H9 (cell line): Measurements from ENCODE around the gene STPG3. TPM values are rescaled to one million over a fixed set of nuclear protein-coding genes. Genes with fewer than 3 reads are reported as not detected.

Experiments used
- DNase-seq: peaks from one replicate; pipeline ENCODE4 v3.0.0-alpha.2; 2017
- H2AFZ ChIP-seq: one replicate; pipeline ENCODE4 v1.6.1; 2013; ENCODE audit warnings: mild to moderate bottlenecking, low read length, control low read depth, moderate library complexity
- H2AK5ac ChIP-seq: 2 replicates; pipeline ENCODE4 v1.6.1; 2013; ENCODE audit warnings: low read length, control low read depth, mixed read lengths; ENCODE audit not compliant: insufficient read length
- H2BK120ac ChIP-seq: one replicate; pipeline ENCODE4 v1.6.1; 2013; ENCODE audit warnings: low read depth, mild to moderate bottlenecking, low read length, control low read depth, inconsistent platforms; ENCODE audit not compliant: poor library complexity, severe bottlenecking
- H2BK12ac ChIP-seq: 2 replicates; pipeline ENCODE4 v1.6.1; 2013; ENCODE audit warnings: low read length, control low read depth, mixed read lengths, low read depth; ENCODE audit not compliant: insufficient read length
- H2BK15ac ChIP-seq: 2 replicates; pipeline ENCODE4 v1.6.1; 2013; ENCODE audit warnings: low read depth, low read length, control low read depth
- H2BK20ac ChIP-seq: one replicate; pipeline ENCODE4 v1.6.1; 2013; ENCODE audit warnings: low read depth, mild to moderate bottlenecking, low read length, control low read depth, inconsistent platforms; ENCODE audit not compliant: poor library complexity, severe bottlenecking
- H2BK5ac ChIP-seq: 2 replicates; pipeline ENCODE4 v1.6.1; 2013; ENCODE audit warnings: low read length, control low read depth, mixed read lengths; ENCODE audit not compliant: insufficient read length
- H3K14ac ChIP-seq: 2 replicates; pipeline ENCODE4 v1.6.1; 2013; ENCODE audit warnings: low read length, control low read depth; ENCODE audit not compliant: insufficient read depth
- H3K18ac ChIP-seq: 2 replicates; pipeline ENCODE4 v1.6.1; 2013; ENCODE audit warnings: low read depth, mild to moderate bottlenecking, mixed read lengths, low read length, control low read depth; ENCODE audit not compliant: insufficient read length
- H3K23ac ChIP-seq: 2 replicates; pipeline ENCODE4 v1.6.1; 2013; ENCODE audit warnings: low read length, control low read depth, mixed read lengths, low read depth; ENCODE audit not compliant: insufficient read length
- H3K23me2 ChIP-seq: 2 replicates; pipeline ENCODE4 v1.6.1; 2013; ENCODE audit warnings: low read depth, mild to moderate bottlenecking, mixed read lengths, low read length, control low read depth; ENCODE audit not compliant: insufficient read length, poor library complexity, severe bottlenecking
- H3K27ac ChIP-seq: 2 replicates; pipeline ENCODE4 v1.5.1; 2013; ENCODE audit warnings: low read length, control low read depth, mixed read lengths, low read depth; ENCODE audit not compliant: insufficient read length
- H3K27me3 ChIP-seq: 2 replicates; pipeline ENCODE4 v1.6.1; 2013; ENCODE audit warnings: low read length, control low read depth, inconsistent platforms; ENCODE audit not compliant: insufficient read depth
- H3K4ac ChIP-seq: 2 replicates; pipeline ENCODE4 v1.6.1; 2013; ENCODE audit warnings: low read depth, mild to moderate bottlenecking, control low read depth, inconsistent platforms, low read length, moderate library complexity
- H3K4me1 ChIP-seq: 2 replicates; pipeline ENCODE4 v1.6.1; 2013; ENCODE audit warnings: low read length, control low read depth, inconsistent platforms; ENCODE audit not compliant: insufficient read depth
- H3K4me2 ChIP-seq: 2 replicates; pipeline ENCODE4 v1.6.1; 2013; ENCODE audit warnings: low read length, control low read depth, mixed read lengths; ENCODE audit not compliant: insufficient read length, insufficient read depth
- H3K56ac ChIP-seq: 2 replicates; pipeline ENCODE4 v1.6.1; 2013; ENCODE audit warnings: low read depth, mild to moderate bottlenecking, mixed read lengths, low read length, control low read depth; ENCODE audit not compliant: insufficient read length
- H3K79me1 ChIP-seq: 2 replicates; pipeline ENCODE4 v1.6.1; 2013; ENCODE audit warnings: low read depth, mild to moderate bottlenecking, moderate library complexity, low read length, control low read depth, inconsistent platforms; ENCODE audit not compliant: insufficient read depth, poor library complexity, severe bottlenecking
- H3K79me2 ChIP-seq: 2 replicates; pipeline ENCODE4 v1.6.1; 2013; ENCODE audit warnings: low read length, control low read depth, inconsistent platforms; ENCODE audit not compliant: insufficient read depth
- H3K9ac ChIP-seq: 2 replicates; pipeline ENCODE4 v1.6.1; 2013; ENCODE audit warnings: low read length, control low read depth, mixed read lengths; ENCODE audit not compliant: insufficient read length; ENCODE audit errors: extremely low read depth
- H3K9me3 ChIP-seq: one replicate; pipeline ENCODE4 v1.6.1; 2013; ENCODE audit warnings: low read depth, low read length, inconsistent platforms; ENCODE audit not compliant: control insufficient read depth
- H3T11ph ChIP-seq: one replicate; pipeline ENCODE4 v1.6.1; 2013; ENCODE audit warnings: mild to moderate bottlenecking, low read length, control low read depth, inconsistent platforms
- H4K20me1 ChIP-seq: one replicate; pipeline ENCODE4 v1.6.1; 2013; ENCODE audit not compliant: control insufficient read depth, insufficient read length, insufficient read depth
- H4K5ac ChIP-seq: 2 replicates; pipeline ENCODE4 v1.6.1; 2013; ENCODE audit warnings: low read depth, mild to moderate bottlenecking, mixed read lengths, low read length, control low read depth; ENCODE audit not compliant: insufficient read length
- H4K8ac ChIP-seq: replicated peaks from 2 replicates; pipeline ENCODE4 v1.6.1; 2013; ENCODE audit warnings: low read length, control low read depth, mixed read lengths, low read depth; ENCODE audit not compliant: insufficient read length
- H4K91ac ChIP-seq: 2 replicates; pipeline ENCODE4 v1.6.1; 2013; ENCODE audit warnings: low read depth, mild to moderate bottlenecking, moderate library complexity, mixed read lengths, low read length, control low read depth; ENCODE audit not compliant: insufficient read length
- H3K27ac Mint-ChIP-seq, 3 experiments: 2 replicates in 2 of 3; 3 replicates in 1 of 3; pipeline ENCODE4 v1.8.0; 2020 to 2021; ENCODE audit warnings: mixed read lengths in 3 of 3, mild to moderate bottlenecking in 1 of 3, moderate library complexity in 1 of 3
- H3K27me3 Mint-ChIP-seq: 2 replicates; pipeline ENCODE4 v1.8.0; 2021; ENCODE audit warnings: low read depth, mild to moderate bottlenecking, moderate library complexity, mixed read lengths
- H3K36me3 Mint-ChIP-seq, 3 experiments: 2 replicates in 2 of 3; 3 replicates in 1 of 3; pipeline ENCODE4 v1.8.0; 2020 to 2021; ENCODE audit warnings: low read depth in 3 of 3, mixed read lengths in 3 of 3; ENCODE audit not compliant: insufficient read depth in 1 of 3
- H3K4me1 Mint-ChIP-seq, 2 experiments: 2 replicates each; pipeline ENCODE4 v1.8.0; 2020; ENCODE audit warnings: mixed read lengths in 2 of 2
- H3K4me3 Mint-ChIP-seq, 2 experiments: 2 replicates in 1 of 2; 3 replicates in 1 of 2; pipeline ENCODE4 v1.8.0; 2020 to 2021; ENCODE audit warnings: mild to moderate bottlenecking in 2 of 2, mixed read lengths in 2 of 2, moderate library complexity in 1 of 2
- H3K9me3 Mint-ChIP-seq, 2 experiments: 2 replicates in 1 of 2; 3 replicates in 1 of 2; pipeline ENCODE4 v1.8.0; 2020; ENCODE audit warnings: mild to moderate bottlenecking in 2 of 2, mixed read lengths in 2 of 2, moderate library complexity in 1 of 2
- WGBS: extraction: QIAGEN DNeasy Blood & Tissue Kit; methylation state at CpG from one replicate; pipeline ENCODE4 v1.1.7; 2013; ENCODE audit warnings: missing lambda C conversion rate, low lambda C conversion rate, mixed read lengths; ENCODE audit not compliant: insufficient read length; ENCODE audit errors: extremely low coverage; 5-methylcytosine and 5-hydroxymethylcytosine counted together
- total RNA-seq: library from RNA; stranded (reverse); gene quantifications from 2 replicates; pipeline ENCODE4 v1.2.1, GENCODE V29; 2021
- TF ChIP-seq, protein P1 (sequence below): fragments of 200-600 bp; sonication (generic); conservative IDR thresholded peaks from 3 replicates; pipeline ENCODE4 v1.8.0; 2021; ENCODE audit warnings: antibody characterized with exemption, mild to moderate bottlenecking

Gene STPG3
- total RNA-seq, 1 experiment from 2014 or later = not detected

DNA sequence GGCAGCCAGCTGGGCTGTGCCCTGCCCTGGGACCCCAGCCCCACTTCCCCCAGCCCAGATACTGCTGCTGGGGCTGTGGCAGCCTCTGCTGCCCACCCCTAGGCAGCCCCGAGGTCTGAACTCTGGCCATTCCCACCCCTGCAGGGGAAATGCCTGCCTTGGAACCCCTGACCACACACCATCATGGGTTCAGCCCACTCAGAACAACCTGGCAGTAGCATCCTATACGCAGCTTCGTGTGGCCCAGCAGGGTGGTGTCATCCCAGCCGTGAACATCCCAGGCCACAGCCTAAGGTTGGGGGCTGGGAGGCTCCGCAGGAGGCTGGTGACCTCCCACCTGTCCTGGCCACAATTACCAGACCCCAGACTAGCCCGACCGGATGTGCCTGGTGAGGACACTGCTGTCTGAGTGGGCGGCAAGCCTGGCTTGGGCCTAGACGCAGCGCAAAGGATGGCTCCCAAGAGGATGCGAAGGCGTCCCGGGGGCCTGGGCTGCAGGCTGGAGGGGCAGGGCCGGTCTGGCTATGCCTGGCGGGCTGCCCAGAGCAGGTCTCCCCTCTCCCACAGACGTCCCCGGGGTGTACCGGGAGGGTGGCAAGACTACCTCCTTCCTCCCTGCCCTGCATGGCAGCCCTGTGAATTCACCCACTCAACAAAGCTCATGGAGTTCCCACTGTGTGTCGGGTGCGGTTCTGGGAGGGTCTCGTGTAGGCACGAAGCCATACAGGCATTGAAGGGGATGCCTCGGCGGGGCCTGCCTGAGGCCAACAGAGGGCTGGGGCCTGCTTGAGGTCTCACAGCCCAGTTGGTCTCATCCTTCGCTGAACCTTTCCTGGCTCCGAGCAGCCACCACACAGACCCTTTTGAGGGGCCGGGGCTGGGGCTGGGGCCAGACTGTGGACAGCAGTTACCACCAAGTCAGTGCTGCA is 21.9 kb upstream of the STPG3 start:
- TF ChIP-seq, protein P1, sequence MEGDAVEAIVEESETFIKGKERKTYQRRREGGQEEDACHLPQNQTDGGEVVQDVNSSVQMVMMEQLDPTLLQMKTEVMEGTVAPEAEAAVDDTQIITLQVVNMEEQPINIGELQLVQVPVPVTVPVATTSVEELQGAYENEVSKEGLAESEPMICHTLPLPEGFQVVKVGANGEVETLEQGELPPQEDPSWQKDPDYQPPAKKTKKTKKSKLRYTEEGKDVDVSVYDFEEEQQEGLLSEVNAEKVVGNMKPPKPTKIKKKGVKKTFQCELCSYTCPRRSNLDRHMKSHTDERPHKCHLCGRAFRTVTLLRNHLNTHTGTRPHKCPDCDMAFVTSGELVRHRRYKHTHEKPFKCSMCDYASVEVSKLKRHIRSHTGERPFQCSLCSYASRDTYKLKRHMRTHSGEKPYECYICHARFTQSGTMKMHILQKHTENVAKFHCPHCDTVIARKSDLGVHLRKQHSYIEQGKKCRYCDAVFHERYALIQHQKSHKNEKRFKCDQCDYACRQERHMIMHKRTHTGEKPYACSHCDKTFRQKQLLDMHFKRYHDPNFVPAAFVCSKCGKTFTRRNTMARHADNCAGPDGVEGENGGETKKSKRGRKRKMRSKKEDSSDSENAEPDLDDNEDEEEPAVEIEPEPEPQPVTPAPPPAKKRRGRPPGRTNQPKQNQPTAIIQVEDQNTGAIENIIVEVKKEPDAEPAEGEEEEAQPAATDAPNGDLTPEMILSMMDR = no peak
- WGBS = no CpG with 5 or more reads among the region's 27 CpGs
- H3K4me3 Mint-ChIP-seq = no peak overlapping the region
- Histone ChIP-seq H3K56ac (no peak overlapping the region), H2BK12ac (no peak overlapping the region), H3K27ac (no peak overlapping the region), H4K8ac (no peak overlapping the region), H3K79me1 (no peaks in the 10 kb centered on the region), H2BK15ac (no peak overlapping the region), H3K14ac (no peak overlapping the region), H2AFZ (no peak overlapping the region), H3T11ph (no peak overlapping the region), H4K91ac (no peak overlapping the region), H3K9ac (no peak overlapping the region), H2BK20ac (no peak overlapping the region), H3K23ac (no peak overlapping the region), H2BK120ac (no peak overlapping the region), H3K4me2 (no peak overlapping the region), H2AK5ac (no peak overlapping the region), H3K79me2 (no peaks in the 10 kb centered on the region), H4K5ac (no peak overlapping the region), H4K20me1 (no peaks in the 10 kb centered on the region), H3K27me3 (no peaks in the 10 kb centered on the region), H3K18ac (no peak overlapping the region), H3K9me3 (no peaks in the 10 kb centered on the region), H3K4ac (no peak overlapping the region), H3K23me2 (peaks cover 4% of the 10 kb centered on the region), H3K4me1 (no peaks in the 10 kb centered on the region), H2BK5ac (no peak overlapping the region)
- no peaks in the 10 kb centered on the region for H3K36me3 Mint-ChIP-seq
- no peaks in the 10 kb centered on the region for H3K9me3 Mint-ChIP-seq
- H3K4me1 Mint-ChIP-seq = peaks cover 2 to 3% of the 10 kb centered on the region in 2 experiments
- DNase-seq = no peak
- H3K27me3 Mint-ChIP-seq = no peaks in the 10 kb centered on the region; the same call in 1 of the 2 replicates
- H3K27ac Mint-ChIP-seq = no peak overlapping the region
